Measurements from ENCODE around the gene NLRC3.

Gene NLRC3

DNA sequence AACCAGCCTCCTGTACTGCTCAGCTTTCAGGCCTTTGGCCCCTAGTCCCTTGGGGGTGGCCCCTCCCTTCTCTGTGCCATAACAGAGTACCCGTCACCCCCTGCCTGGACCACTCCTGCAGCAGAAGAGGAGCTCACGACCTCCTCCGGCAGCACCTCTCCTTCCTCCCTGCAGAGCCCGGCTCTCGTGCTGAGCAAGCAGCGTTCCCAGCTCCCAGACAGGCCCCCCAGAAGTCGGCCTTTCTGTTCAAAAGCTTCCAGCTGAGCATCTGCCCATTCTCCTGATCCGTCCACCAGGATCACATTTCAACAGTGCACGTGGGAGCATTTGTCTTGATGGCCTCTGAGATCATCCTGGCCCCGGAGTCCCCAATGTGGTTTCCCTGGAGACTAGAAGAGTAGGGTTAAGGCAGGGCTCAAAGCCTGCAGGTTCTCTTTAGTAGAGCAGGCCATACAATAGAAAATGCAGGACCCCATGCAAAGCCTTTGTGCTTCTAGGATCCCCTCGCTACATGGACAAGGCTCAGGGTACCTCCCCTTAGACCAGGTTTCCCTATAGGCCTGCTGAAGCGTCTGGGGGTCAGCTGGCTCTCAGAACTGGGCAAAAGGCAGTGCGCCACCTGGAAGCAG, 35.6 kb downstream of the NLRC3 start:
- DNase-seq, result no peak

DNA sequence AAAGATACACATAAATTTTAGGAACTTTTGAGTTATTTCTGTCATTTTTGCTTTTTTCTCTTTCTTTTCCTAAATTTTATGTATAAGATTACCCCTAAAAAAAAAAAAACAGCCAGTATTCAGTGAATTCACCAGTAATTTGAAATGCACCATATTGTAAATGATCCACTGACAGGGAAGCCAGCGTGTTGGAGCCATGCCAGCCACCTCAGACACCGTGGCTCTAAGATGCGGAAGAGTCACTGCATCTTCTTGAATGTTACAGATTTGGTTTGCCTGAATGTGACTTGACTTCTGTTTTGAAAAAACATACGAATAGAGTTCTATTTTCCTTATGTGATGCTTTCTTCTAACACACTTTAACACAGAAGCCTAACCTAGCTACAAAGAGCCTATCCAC, 39.0 kb downstream of the NLRC3 start:
- no peak for DNase-seq

DNA sequence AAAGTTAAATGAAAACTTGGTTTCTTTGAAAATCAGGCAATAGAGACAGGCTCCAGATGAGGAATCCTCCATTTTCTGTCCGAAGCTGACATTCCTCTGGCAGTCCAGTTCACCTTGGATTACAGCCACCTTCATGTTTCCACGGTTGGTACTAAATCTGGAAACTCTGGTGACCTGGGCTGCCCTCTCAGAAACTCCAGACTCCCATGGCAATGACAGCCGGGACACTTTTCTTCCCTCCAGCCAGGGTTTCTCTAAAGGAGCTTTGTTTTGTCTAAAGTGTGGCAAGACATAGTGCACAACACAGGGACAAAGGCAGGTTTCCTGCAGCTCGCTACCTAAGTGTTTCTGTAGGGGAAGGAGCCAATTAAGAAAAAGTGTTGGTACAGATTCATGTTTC, 40.4 kb downstream of the NLRC3 start:
- DNase-seq, result peak; percentile 47

DNA sequence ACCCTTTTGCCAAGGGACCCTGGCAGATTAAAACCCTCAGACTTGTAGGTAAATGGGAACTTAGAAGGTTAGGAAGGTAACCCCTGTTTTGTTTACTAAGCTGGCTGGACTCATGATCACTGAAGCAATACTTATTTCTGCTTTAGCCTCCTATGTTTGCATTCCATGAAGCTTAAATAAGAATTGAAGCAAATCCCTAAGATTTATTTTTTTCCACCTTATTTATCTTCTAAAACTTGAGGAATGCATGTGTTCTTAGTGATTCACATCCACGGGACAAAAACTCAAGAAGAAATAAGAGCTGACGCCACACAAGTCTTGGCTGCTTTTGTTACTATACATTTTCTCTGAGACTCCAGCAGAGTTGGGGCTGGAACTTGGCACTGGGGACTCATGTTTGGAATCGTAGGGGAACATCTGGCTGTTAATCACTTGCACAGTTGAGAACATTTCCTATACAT, 40.9 kb downstream of the NLRC3 start:
- no peak for DNase-seq

GRCh38 chr16:3534126-3534525, 43.1 kb downstream of the NLRC3 start:
- no peak for DNase-seq

DNA sequence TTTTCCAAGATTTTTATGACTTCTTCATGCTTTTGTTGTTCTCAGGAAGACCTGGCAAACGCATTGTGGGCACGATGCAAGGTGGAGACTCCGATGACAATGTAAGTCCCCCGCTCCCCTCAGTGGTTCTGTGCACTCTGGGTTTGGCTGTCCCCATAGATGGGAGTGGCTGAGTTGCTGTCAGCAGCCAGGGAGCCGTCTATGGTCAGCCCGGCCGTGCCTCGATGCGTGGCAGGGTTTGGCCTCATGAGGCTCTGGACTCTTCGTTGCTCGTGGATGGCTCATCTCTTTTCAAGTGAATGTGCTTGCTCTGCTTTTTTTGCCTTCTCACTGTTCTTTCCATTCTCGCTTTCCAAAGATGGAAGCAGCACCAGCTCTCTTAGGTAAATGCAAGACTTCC, 44.5 kb downstream of the NLRC3 start:
- DNase-seq, result no peak

- no peak for DNase-seq
Measured at GRCh38 chr16:3530371-3530914, 46.8 kb downstream of the NLRC3 start.

- no peak for DNase-seq
Measured at GRCh38 chr16:3529175-3529574, 48.0 kb downstream of the NLRC3 start.

- DNase-seq, result no peak
Measured at GRCh38 chr16:3528406-3528805, 48.8 kb downstream of the NLRC3 start.

GRCh38 chr16:3527216-3527829, 49.9 kb downstream of the NLRC3 start:
- DNase-seq, result peak; percentile 46

GRCh38 chr16:3525951-3526350, 51.3 kb downstream of the NLRC3 start:
- DNase-seq, result no peak

DNA sequence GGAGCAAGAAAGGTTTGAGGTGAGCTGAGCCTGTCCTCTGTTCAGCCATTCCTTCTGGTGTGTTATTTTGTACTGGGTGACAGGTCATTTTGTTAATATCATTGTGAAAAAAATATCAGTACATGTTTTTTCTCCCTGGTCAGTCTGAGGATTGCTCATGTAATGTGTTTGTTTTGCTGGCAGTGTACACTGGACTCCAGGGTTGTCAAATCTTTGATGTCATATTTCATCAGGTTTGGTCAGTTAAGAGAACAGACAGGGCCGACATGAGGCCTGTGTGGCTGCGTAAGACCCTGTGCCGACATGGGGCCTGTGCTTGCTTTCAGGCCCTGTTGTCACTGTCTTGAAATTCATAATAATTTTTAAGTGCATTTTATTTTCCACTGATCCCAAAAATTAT, 53.9 kb downstream of the NLRC3 start:
- no peak for DNase-seq

DNA sequence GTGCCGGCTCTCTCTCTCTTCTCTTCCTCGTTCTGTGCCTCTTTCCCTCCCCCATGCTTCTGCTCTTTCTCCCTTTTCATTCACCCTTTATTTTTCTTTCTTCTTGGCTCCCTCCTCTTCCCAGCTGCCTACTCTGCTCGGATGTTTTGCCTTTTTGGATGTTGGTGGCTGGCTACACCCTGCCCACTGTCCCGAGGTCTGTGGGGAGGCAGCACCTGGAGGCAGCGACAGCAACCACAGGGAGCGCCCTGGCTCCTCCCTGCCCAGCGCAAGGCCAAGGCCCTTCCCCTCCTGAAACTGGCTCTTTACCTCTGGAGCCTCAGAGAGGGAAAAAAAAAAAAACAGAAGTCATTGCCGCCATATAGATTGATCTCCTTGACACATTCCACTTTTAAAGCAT, 56.4 kb downstream of the NLRC3 start:
- no peak for DNase-seq

GRCh38 chr16:3520413-3520812, 56.8 kb downstream of the NLRC3 start:
- no peak for DNase-seq

DNA sequence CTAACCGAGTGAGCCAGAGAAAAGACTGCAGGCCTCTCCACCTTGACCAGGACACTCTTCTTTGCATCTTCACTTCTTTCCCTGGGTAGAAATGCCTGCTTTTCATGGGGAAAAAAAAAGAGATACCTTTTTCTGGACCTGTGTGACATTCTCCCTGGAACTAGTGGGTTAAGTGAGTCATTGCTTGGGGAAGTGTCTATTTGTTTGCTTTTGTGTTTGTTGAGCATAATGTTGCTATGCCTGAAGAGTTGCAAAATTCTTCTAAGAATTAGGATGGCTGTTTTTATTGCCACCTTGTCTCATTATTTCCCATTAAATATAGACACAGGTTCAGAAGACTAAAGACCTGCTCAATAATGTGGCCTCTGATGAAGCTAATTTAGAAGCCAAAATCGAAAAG, 57.6 kb downstream of the NLRC3 start:
- no peak for DNase-seq

DNA sequence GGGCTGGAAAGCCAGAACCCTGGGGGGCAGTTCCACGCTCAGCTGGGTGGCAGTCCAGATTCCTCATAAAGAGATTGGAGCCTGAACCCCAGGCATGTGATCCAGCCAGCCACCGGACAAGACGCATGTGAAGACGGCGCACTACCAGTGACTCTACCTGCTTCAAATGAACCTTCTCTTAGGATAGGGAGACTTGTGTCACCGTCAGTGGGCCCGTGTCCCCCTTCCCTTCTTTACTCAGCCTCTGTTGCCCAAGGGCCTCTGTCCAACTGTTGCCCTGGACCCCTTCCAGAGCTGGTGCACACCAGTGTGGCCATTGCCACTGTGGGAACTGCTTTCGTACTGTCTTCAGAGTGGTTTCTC, 58.2 kb downstream of the NLRC3 start:
- DNase-seq, result no peak

GRCh38 chr16:3518292-3518985, 58.8 kb downstream of the NLRC3 start:
- no peak for DNase-seq

- no peak for DNase-seq
Measured at GRCh38 chr16:3515897-3516296, 61.3 kb downstream of the NLRC3 start.

GRCh38 chr16:3514621-3515020, 62.6 kb downstream of the NLRC3 start:
- DNase-seq, result no peak

GRCh38 chr16:3513892-3514583, 63.2 kb downstream of the NLRC3 start:
- no peak for DNase-seq

DNA sequence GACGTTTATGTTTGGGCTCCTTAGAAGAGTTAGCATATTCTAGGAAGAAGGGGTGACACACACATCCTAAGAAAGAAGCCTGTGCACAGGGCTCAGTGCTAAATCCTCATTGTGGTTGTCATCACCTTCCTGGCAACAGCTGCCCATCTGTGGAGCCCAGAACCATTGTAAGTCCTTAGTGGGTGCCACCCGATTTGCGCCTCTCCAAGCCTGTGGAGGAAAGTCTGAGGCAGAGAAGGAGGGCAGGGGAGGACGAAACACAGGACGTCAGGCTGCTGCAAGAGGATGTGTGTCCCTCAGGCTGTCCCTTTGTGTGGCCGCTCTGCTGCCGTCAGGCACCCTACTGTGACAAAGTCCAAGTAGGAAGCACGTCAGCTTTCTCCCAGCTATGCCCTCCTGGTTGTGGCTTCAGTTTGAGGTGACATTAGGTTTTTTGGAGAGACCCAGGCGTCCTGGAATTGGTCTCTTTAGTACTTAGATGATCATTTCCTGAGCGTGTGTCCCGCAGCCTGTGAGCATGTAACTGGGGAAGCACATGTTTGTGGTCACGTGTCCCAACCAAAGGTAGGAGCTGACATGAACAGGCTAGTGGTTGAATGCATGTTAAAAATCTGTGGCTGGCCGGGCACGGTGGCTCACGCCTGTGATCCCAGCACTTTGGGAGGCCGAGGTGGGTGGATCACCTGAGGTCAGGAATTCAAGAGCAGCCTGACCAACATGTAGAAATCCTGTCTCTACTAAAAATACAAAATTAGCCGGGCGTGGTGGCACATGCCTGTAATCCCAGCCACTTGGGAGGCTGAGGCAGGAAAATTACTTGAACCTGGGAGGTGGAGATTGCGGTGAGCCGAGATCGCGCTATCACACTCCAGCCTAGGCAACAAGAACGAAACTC, 65.7 kb downstream of the NLRC3 start:
- DNase-seq, result no peak

GRCh38 chr16:3510416-3510815, 66.8 kb downstream of the NLRC3 start:
- no peak for DNase-seq

Measured in midbrain (tissue), 1 donor.